ENCODE measurements around the gene GSTO2.

GSTO2 gene

GRCh38 chr10:104286939-104287338 lies 18.0 kb downstream of the GSTO2 start:
- DNase-seq = no peak

- no peak for DNase-seq
These were observed 19.4 kb downstream of the GSTO2 start for GRCh38 chr10:104288355-104288754.

- peak; percentile 81 for DNase-seq
These were observed 22.5 kb downstream of the GSTO2 start for GRCh38 chr10:104291439-104291951.

GRCh38 chr10:104293011-104293410 lies 24.0 kb downstream of the GSTO2 start:
- no peak for DNase-seq

- no peak for DNase-seq
These were observed 24.9 kb downstream of the GSTO2 start for GRCh38 chr10:104293781-104294321.

- no peak for DNase-seq
These were observed 27.9 kb downstream of the GSTO2 start for GRCh38 chr10:104296687-104297436.

- DNase-seq = no peak
These were observed 29.0 kb downstream of the GSTO2 start for GRCh38 chr10:104297697-104298660.

GRCh38 chr10:104299031-104299904 lies 30.3 kb downstream of the GSTO2 start:
- no peak for DNase-seq

- DNase-seq = no peak
These were observed 31.2 kb downstream of the GSTO2 start for GRCh38 chr10:104300002-104300735.

- DNase-seq = no peak
These were observed 31.8 kb downstream of the GSTO2 start for GRCh38 chr10:104300736-104301292.

GRCh38 chr10:104301907-104302690 lies 33.1 kb downstream of the GSTO2 start:
- DNase-seq = no peak

- no peak for DNase-seq
These were observed 34.8 kb downstream of the GSTO2 start for GRCh38 chr10:104303594-104304355.

GRCh38 chr10:104304356-104304745 lies 35.4 kb downstream of the GSTO2 start:
- DNase-seq = no peak

GRCh38 chr10:104304927-104305326 lies 35.9 kb downstream of the GSTO2 start:
- DNase-seq = no peak

- no peak for DNase-seq
These were observed 37.9 kb downstream of the GSTO2 start for GRCh38 chr10:104306897-104307296.

- no peak for DNase-seq
These were observed 38.8 kb downstream of the GSTO2 start for GRCh38 chr10:104307576-104308438.

- DNase-seq = no peak
These were observed 39.5 kb downstream of the GSTO2 start for GRCh38 chr10:104308439-104308903.
